ENCODE results near the gene RGP1. TPM values are rescaled to one million over a fixed set of nuclear protein-coding genes. Genes with fewer than 3 reads are reported as not detected.

Gene RGP1
- total RNA-seq, 2 donors from 2014 or later, result 24.6 to 30.1 TPM

GRCh38 chr9:35776018-35776417 lies 26.9 kb downstream of the RGP1 start:
- DNase-seq, result no peak
- H3K4me3 Mint-ChIP-seq, result no peak overlapping the region
- TF ChIP-seq CTCF (conservative IDR thresholded peaks at IDR 0.05), result no peak
- WGBS, 2 experiments (ENCODE audit: insufficient coverage in 1 of 2, insufficient read length in 1 of 2), result 66 to 89% methylated on average over 4 of the region's 4 CpGs
- no peaks in the 10 kb centered on the region for H3K9me3 ChIP-seq (ENCODE audit: control insufficient read depth, low read length)
- peaks cover 8% of the 10 kb centered on the region for H3K36me3 Mint-ChIP-seq (ENCODE audit: low read depth)
- no peak overlapping the region for H3K27ac ChIP-seq (ENCODE audit: low read depth, low read length)
- no peaks in the 10 kb centered on the region for H3K27me3 Mint-ChIP-seq (ENCODE audit: insufficient read depth)
- H3K9ac ChIP-seq (ENCODE audit: extremely low read depth, low read length, poor library complexity, severe bottlenecking), result no peak overlapping the region
- no peak overlapping the region for H3K27ac Mint-ChIP-seq
- no peaks in the 10 kb centered on the region for H3K36me3 ChIP-seq (ENCODE audit: control insufficient read depth, insufficient read depth, low read length)
- H3K27me3 ChIP-seq (ENCODE audit: control insufficient read depth, insufficient read depth, low read length, poor library complexity, severe bottlenecking), result no peaks in the 10 kb centered on the region
- no peaks in the 10 kb centered on the region for H3K4me1 ChIP-seq (ENCODE audit: control insufficient read depth, insufficient read depth, low read length)
- no peak overlapping the region for H3K4me3 ChIP-seq (ENCODE audit: low read length)
- H3K9me3 Mint-ChIP-seq, result no peaks in the 10 kb centered on the region
- H3K4me1 Mint-ChIP-seq, result peaks cover 14% of the 10 kb centered on the region

GRCh38 chr9:35778496-35778895 lies 29.4 kb downstream of the RGP1 start:
- Histone ChIP-seq H3K9ac (ENCODE audit: extremely low read depth, low read length, poor library complexity, severe bottlenecking) (no peak overlapping the region), H3K9me3 (ENCODE audit: control insufficient read depth, low read length) (peaks cover 3% of the 10 kb centered on the region), H3K4me3 (ENCODE audit: low read length) (no peak overlapping the region), H3K27ac (ENCODE audit: low read depth, low read length) (no peak overlapping the region), H3K27me3 (ENCODE audit: control insufficient read depth, insufficient read depth, low read length, poor library complexity, severe bottlenecking) (no peaks in the 10 kb centered on the region), H3K36me3 (ENCODE audit: control insufficient read depth, insufficient read depth, low read length) (no peaks in the 10 kb centered on the region), H3K4me1 (ENCODE audit: control insufficient read depth, insufficient read depth, low read length) (no peaks in the 10 kb centered on the region)
- Mint-ChIP-seq H3K4me1 (peaks cover 14% of the 10 kb centered on the region), H3K4me3 (no peak overlapping the region), H3K27ac (no peak overlapping the region), H3K27me3 (ENCODE audit: insufficient read depth) (no peaks in the 10 kb centered on the region), H3K9me3 (peaks cover 3% of the 10 kb centered on the region), H3K36me3 (ENCODE audit: low read depth) (peaks cover 14% of the 10 kb centered on the region)
- WGBS, 2 experiments (ENCODE audit: insufficient coverage in 1 of 2, insufficient read length in 1 of 2), result 85 to 86% methylated on average over 3 of the region's 3 CpGs
- TF ChIP-seq CTCF (conservative IDR thresholded peaks at IDR 0.05), result no peak
- DNase-seq, result no peak

GRCh38 chr9:35781066-35781465 lies 32.0 kb downstream of the RGP1 start:
- Histone ChIP-seq H3K9ac (ENCODE audit: extremely low read depth, low read length, poor library complexity, severe bottlenecking) (no peak overlapping the region), H3K27me3 (ENCODE audit: control insufficient read depth, insufficient read depth, low read length, poor library complexity, severe bottlenecking) (no peaks in the 10 kb centered on the region), H3K4me3 (ENCODE audit: low read length) (no peak overlapping the region), H3K36me3 (ENCODE audit: control insufficient read depth, insufficient read depth, low read length) (no peaks in the 10 kb centered on the region), H3K4me1 (ENCODE audit: control insufficient read depth, insufficient read depth, low read length) (no peaks in the 10 kb centered on the region), H3K27ac (ENCODE audit: low read depth, low read length) (no peak overlapping the region), H3K9me3 (ENCODE audit: control insufficient read depth, low read length) (peaks cover 4% of the 10 kb centered on the region)
- TF ChIP-seq CTCF (conservative IDR thresholded peaks at IDR 0.05), result no peak
- H3K36me3 Mint-ChIP-seq (ENCODE audit: low read depth), result peaks cover 27% of the 10 kb centered on the region
- H3K4me3 Mint-ChIP-seq, result no peak overlapping the region
- DNase-seq, result no peak
- WGBS, 2 experiments (ENCODE audit: insufficient coverage in 1 of 2, insufficient read length in 1 of 2), result no CpG with 5 or more reads among the region's 2 CpGs
- H3K9me3 Mint-ChIP-seq, result peaks cover 4% of the 10 kb centered on the region
- H3K4me1 Mint-ChIP-seq, result peaks cover 2% of the 10 kb centered on the region
- H3K27me3 Mint-ChIP-seq (ENCODE audit: insufficient read depth), result no peaks in the 10 kb centered on the region
- H3K27ac Mint-ChIP-seq, result no peak overlapping the region

All from endodermal cell (in vitro differentiated cells).